AG04449 (cell line): Measurements from ENCODE around the gene EMILIN2.

Experiments used
- CTCF ChIA-PET: fragments of 350-600 bp; formaldehyde crosslinking; extraction: SDS; loops from one replicate; lab custom pipeline; 2021; ENCODE audit warnings: antibody characterized with exemption; lab: Yijun Ruan, JAX
- POLR2A ChIA-PET: fragments of 400-600, 350-600 bp; formaldehyde crosslinking; extraction: SDS; loops from one replicate; lab custom pipeline; 2020; ENCODE audit warnings: antibody characterized with exemption, inconsistent platforms; lab: Yijun Ruan, JAX
- DNase-seq: peaks from one replicate; pipeline ENCODE4 v3.0.0-alpha.2; 2010; ENCODE audit warnings: low read depth, low spot score
- H3K4me3 ChIP-seq: 2 replicates; pipeline ENCODE4 v1.5.1; 2011; ENCODE audit warnings: low read depth, mild to moderate bottlenecking, control low read depth, low read length
- TF ChIP-seq, protein P1 (sequence below): IDR thresholded peaks from one replicate; pipeline ENCODE4 v1.5.1; 2011; ENCODE audit warnings: mild to moderate bottlenecking, moderate library complexity, low read length, control low read depth, inconsistent platforms; ENCODE audit not compliant: insufficient read depth; ENCODE audit errors: missing control alignments

Gene EMILIN2

DNA sequence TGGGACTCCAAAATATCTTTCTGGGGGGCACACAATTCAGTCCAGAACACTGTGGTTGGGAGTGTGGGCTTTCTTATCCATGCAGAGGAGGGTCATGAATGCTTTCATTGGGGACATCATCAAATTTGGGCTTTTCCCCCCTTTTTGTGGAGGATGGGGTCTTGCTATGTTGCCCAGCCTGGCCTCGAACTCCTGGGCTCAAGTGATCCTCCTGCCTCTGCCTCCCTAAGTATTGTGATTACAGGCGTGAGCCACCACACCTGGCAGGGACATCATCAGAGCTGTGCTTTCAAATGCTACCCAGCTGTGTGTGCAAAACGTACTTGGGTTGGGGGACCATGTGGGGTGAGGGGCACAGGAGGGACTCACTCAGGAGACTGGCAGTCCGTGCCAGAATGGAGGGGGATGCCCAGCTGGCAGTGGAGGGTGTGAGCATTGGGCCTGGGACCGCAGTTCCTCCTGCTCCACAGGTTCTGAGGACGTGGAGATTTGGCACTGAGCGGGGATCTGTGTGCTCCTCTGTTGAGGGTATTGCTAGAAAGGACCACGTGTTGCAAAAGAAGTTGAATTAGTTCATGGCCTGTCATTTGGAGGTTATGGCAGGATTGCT lies 24.4 kb downstream of the EMILIN2 start:
- ChIA-PET CTCF (no interaction called here), POLR2A (no interaction called here)
- TF ChIP-seq, protein P1, sequence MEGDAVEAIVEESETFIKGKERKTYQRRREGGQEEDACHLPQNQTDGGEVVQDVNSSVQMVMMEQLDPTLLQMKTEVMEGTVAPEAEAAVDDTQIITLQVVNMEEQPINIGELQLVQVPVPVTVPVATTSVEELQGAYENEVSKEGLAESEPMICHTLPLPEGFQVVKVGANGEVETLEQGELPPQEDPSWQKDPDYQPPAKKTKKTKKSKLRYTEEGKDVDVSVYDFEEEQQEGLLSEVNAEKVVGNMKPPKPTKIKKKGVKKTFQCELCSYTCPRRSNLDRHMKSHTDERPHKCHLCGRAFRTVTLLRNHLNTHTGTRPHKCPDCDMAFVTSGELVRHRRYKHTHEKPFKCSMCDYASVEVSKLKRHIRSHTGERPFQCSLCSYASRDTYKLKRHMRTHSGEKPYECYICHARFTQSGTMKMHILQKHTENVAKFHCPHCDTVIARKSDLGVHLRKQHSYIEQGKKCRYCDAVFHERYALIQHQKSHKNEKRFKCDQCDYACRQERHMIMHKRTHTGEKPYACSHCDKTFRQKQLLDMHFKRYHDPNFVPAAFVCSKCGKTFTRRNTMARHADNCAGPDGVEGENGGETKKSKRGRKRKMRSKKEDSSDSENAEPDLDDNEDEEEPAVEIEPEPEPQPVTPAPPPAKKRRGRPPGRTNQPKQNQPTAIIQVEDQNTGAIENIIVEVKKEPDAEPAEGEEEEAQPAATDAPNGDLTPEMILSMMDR, result no peak
- no peak for DNase-seq
- H3K4me3 ChIP-seq, result no peak overlapping the region

DNA sequence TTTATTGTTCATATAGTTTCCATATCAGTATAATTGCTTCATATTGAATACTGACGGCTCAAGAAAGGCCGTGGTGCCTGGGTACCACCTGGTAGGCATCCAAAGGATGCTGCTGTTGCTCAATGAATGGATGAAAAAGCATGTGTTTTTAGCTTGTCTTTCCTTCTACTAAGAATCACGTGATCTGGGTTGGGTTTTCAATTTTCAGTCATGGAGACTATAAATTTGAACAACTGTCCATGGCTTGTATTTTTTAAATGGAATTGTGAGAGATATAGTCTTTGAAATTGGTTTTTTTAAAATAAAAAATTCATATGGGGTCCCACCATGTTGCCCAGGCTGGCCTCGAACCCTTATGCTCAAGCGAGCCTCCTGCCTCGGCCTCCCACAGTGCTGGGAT lies 25.3 kb downstream of the EMILIN2 start:
- ChIA-PET CTCF (interaction anchor here (1.3 kb wide), 1 partner anchor 56 kb away, joined by 3 read pairs; no protein-coding TSS in a partner anchor), POLR2A (no interaction called here)
- H3K4me3 ChIP-seq, result no peak overlapping the region
- TF ChIP-seq, protein P1, result no peak
- no peak for DNase-seq

DNA sequence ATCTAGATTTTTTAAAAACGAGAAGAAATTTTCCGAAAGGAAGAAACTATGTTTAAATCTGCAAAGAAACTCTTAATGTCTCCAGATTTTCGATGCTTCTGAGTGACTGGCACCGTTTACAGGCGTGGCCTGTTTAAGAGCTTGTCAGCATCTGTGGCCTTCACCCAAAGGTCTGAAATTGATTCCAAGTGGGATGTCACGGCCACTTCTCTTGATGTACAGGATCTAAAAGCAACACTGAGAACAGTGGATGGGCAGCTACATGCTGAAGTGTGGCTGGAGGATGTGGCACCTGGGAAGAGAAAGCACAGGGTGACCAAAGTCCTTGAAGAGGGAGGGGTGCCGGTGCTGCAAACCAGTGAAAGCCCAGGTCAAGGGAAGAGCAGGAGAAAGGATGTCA lies 28.0 kb downstream of the EMILIN2 start:
- TF ChIP-seq, protein P1, result no peak
- H3K4me3 ChIP-seq, result no peak overlapping the region
- ChIA-PET POLR2A (interaction anchor here (0.8 to 1.3 kb wide), 3 partner anchors 29 to 31 kb away, joined by 3 to 5 read pairs (median 4); no protein-coding TSS in a partner anchor), CTCF (no interaction called here)
- no peak for DNase-seq

DNA sequence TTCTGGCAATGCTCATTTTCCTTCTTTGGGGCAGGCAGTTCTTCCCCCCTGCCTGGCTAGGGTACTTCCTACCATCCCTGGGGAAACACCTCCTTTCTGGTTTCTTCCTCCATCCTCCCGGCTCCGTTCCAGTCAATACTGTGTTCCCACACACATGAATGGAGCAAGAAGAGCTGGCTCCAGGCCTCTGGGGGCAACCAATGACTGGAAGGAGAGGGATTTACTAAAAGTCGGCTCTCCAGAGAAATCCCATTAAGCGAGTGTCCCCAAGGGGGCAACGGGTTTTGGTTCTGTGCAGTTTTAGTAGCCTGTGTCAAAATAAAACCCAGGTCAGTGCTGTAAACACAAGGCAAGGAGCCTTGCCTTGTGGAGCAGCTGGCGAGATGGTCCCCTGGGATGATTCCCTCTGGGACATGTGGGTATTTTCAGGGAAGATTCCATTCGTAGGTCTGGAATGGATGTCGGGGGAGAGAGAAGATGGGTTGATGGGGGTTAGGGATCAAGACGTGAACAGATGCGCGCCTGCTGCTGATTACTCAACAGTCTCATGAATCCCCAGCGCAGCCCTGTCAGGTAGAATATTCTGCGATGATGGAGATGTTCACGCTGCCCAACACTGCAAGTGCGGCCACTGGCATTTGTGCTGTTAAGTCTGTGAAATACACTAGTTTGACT lies 32.0 kb downstream of the EMILIN2 start:
- no peak overlapping the region for H3K4me3 ChIP-seq
- ChIA-PET POLR2A (no interaction called here), CTCF (no interaction called here)
- TF ChIP-seq, protein P1, result no peak
- DNase-seq, result no peak

DNA sequence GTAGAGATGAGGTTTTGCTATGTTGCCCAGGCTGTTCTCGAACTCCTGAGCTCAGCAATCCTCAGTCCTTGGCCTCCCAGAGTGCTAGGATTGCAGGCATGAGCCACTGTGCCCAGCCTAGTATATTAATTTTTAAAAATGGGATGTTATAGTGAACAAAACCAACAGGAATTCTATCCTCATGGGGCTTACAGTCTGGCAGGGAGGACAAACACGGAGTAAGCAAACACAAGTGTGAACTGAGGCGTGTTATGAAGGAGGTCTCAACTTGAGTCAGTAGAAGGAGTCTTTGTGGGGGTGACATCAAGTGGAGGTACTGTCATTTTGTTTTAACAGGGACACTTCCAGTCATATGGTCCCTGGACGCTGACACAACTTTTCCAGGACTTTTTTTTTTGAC lies 33.1 kb downstream of the EMILIN2 start:
- no peak overlapping the region for H3K4me3 ChIP-seq
- CTCF ChIA-PET, result no interaction called here
- TF ChIP-seq, protein P1, result no peak
- no peak for DNase-seq
- POLR2A ChIA-PET, result no interaction called here

DNA sequence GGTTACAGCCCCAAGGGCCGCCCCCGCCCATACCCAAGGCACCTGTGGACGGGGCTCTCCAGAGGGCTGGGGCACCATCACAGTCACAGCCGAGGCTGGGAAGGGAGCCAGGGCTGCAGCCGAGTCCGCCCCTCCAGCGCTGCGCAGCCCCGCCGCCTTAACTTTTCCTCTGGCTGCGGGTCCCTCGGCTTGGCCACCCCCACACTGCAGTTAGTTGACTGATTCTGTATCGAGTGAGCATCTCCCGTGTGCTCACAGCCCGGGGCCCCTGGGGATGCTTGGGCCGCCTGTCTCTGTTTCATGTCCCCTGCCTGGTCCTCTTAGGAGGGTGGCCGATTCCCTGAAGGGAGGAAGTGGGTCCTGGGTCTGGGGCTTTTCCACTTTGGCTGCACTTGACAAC lies 33.7 kb downstream of the EMILIN2 start:
- POLR2A ChIA-PET, result no interaction called here
- CTCF ChIA-PET, result no interaction called here

More for the DNA sequence above, 33.7 kb downstream of the EMILIN2 start:
- TF ChIP-seq, protein P1, result no peak
- DNase-seq, result no peak
- no peak overlapping the region for H3K4me3 ChIP-seq
